ENCODE results near the gene DNAJC25. TPM values are rescaled to one million over a fixed set of nuclear protein-coding genes. Genes with fewer than 3 reads are reported as not detected.

The DNAJC25 gene
- polyA plus RNA-seq, 1 donor from 2014 or later = 20.0 TPM

DNA sequence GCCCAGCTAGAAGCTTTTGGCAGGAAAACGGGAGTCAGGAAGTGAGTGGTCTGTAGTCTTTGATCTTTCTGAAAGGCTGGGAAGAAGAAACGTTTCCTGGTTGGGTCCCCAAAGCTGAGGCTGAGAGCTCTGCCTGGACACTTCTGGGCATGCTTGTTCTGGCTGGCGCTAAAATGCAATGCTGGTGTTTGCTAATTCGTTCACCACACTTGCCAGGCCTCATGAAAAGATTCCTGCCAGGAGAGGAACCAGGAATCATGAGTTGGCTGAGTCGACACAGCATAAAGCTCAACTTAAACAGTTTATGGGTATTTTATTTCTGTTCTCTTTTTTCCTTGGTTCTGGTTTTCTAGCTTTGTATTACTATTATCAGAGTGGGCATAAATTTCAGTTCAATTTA is 21.0 kb upstream of the DNAJC25 start:
- no peaks in the 10 kb centered on the region for H3K9me3 ChIP-seq (ENCODE audit: low read length)
- no peaks in the 10 kb centered on the region for H3K79me2 ChIP-seq (replicated peaks; ENCODE audit: insufficient read depth, low read length)
- no peaks in the 10 kb centered on the region for H3K27me3 ChIP-seq (ENCODE audit: insufficient read depth, low read depth, low read length)
- H3K4me3 ChIP-seq (ENCODE audit: low read length) = no peak overlapping the region
- no peaks in the 10 kb centered on the region for H4K20me1 ChIP-seq (ENCODE audit: insufficient read depth)
- no peak overlapping the region for H3K9ac ChIP-seq (ENCODE audit: low read length)
- no peak overlapping the region for H3K4me2 ChIP-seq (ENCODE audit: low read length)
- H2AFZ ChIP-seq (ENCODE audit: low read depth, low read length) = no peak overlapping the region
- TF ChIP-seq TAF1 (IDR thresholded peaks at IDR 0.05; ENCODE audit: low read depth) (no peak), SMC3 (conservative IDR thresholded peaks at IDR 0.05; ENCODE audit: poor library complexity) (no peak), MXI1 (conservative IDR thresholded peaks at IDR 0.05; ENCODE audit: poor library complexity, severe bottlenecking) (no peak), EP300 (conservative IDR thresholded peaks at IDR 0.05; ENCODE audit: poor library complexity, severe bottlenecking) (no peak), RAD21 (conservative IDR thresholded peaks at IDR 0.05) (no peak), EZH2 (IDR thresholded peaks at IDR 0.05; ENCODE audit: borderline replicate concordance, insufficient read depth, low read length, poor library complexity, severe bottlenecking) (no peak), POLR2AphosphoS5 (IDR thresholded peaks at IDR 0.05) (no peak)
- TF ChIP-seq, protein P1, sequence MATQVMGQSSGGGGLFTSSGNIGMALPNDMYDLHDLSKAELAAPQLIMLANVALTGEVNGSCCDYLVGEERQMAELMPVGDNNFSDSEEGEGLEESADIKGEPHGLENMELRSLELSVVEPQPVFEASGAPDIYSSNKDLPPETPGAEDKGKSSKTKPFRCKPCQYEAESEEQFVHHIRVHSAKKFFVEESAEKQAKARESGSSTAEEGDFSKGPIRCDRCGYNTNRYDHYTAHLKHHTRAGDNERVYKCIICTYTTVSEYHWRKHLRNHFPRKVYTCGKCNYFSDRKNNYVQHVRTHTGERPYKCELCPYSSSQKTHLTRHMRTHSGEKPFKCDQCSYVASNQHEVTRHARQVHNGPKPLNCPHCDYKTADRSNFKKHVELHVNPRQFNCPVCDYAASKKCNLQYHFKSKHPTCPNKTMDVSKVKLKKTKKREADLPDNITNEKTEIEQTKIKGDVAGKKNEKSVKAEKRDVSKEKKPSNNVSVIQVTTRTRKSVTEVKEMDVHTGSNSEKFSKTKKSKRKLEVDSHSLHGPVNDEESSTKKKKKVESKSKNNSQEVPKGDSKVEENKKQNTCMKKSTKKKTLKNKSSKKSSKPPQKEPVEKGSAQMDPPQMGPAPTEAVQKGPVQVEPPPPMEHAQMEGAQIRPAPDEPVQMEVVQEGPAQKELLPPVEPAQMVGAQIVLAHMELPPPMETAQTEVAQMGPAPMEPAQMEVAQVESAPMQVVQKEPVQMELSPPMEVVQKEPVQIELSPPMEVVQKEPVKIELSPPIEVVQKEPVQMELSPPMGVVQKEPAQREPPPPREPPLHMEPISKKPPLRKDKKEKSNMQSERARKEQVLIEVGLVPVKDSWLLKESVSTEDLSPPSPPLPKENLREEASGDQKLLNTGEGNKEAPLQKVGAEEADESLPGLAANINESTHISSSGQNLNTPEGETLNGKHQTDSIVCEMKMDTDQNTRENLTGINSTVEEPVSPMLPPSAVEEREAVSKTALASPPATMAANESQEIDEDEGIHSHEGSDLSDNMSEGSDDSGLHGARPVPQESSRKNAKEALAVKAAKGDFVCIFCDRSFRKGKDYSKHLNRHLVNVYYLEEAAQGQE (IDR thresholded peaks at IDR 0.05; ENCODE audit: borderline replicate concordance) = no peak
- TF ChIP-seq, protein P2, sequence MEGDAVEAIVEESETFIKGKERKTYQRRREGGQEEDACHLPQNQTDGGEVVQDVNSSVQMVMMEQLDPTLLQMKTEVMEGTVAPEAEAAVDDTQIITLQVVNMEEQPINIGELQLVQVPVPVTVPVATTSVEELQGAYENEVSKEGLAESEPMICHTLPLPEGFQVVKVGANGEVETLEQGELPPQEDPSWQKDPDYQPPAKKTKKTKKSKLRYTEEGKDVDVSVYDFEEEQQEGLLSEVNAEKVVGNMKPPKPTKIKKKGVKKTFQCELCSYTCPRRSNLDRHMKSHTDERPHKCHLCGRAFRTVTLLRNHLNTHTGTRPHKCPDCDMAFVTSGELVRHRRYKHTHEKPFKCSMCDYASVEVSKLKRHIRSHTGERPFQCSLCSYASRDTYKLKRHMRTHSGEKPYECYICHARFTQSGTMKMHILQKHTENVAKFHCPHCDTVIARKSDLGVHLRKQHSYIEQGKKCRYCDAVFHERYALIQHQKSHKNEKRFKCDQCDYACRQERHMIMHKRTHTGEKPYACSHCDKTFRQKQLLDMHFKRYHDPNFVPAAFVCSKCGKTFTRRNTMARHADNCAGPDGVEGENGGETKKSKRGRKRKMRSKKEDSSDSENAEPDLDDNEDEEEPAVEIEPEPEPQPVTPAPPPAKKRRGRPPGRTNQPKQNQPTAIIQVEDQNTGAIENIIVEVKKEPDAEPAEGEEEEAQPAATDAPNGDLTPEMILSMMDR (IDR thresholded peaks at IDR 0.05; ENCODE audit: poor library complexity, severe bottlenecking) = no peak
- no peaks in the 10 kb centered on the region for H3F3A ChIP-seq (ENCODE audit: insufficient read depth, low read length, poor library complexity, severe bottlenecking)
- H3K9me2 ChIP-seq (ENCODE audit: insufficient read depth, low read length) = no peaks in the 10 kb centered on the region
- no peaks in the 10 kb centered on the region for H3K36me3 ChIP-seq (ENCODE audit: insufficient read depth, low read length)
- H3K27ac ChIP-seq (ENCODE audit: low read length) = no peak overlapping the region

DNA sequence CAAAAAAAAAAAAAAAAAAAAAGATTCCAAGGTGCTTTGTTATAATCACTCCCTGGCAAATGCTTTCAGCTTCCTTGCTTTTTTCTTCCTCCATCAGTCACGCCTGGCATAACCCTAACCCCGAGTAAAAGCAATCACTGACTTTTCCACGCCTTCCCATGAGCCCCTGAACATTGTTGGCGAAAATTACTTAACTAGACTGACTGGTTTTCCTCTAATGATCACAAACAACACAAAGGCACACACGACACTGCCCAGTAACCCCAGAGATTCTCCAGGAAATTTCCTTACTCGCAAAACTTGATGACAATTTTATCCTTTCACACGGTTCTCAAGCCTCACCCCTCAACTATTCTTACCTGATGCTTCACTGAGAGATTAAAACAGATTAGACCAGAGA is 20.3 kb upstream of the DNAJC25 start:
- H3K27ac ChIP-seq (ENCODE audit: low read length) = no peak overlapping the region
- H2AFZ ChIP-seq (ENCODE audit: low read depth, low read length) = no peak overlapping the region
- no peaks in the 10 kb centered on the region for H3K27me3 ChIP-seq (ENCODE audit: insufficient read depth, low read depth, low read length)
- no peak overlapping the region for H3K9ac ChIP-seq (ENCODE audit: low read length)
- no peaks in the 10 kb centered on the region for H4K20me1 ChIP-seq (ENCODE audit: insufficient read depth)
- H3K79me2 ChIP-seq (replicated peaks; ENCODE audit: insufficient read depth, low read length) = no peaks in the 10 kb centered on the region
- no peaks in the 10 kb centered on the region for H3K9me3 ChIP-seq (ENCODE audit: low read length)
- no peak for TF ChIP-seq RAD21 (conservative IDR thresholded peaks at IDR 0.05)
- no peak for TF ChIP-seq MXI1 (conservative IDR thresholded peaks at IDR 0.05; ENCODE audit: poor library complexity, severe bottlenecking)
- no peak for TF ChIP-seq EP300 (conservative IDR thresholded peaks at IDR 0.05; ENCODE audit: poor library complexity, severe bottlenecking)
- TF ChIP-seq EZH2 (IDR thresholded peaks at IDR 0.05; ENCODE audit: borderline replicate concordance, insufficient read depth, low read length, poor library complexity, severe bottlenecking) = no peak
- TF ChIP-seq, protein P2 (IDR thresholded peaks at IDR 0.05; ENCODE audit: poor library complexity, severe bottlenecking) = no peak
- TF ChIP-seq SMC3 (conservative IDR thresholded peaks at IDR 0.05; ENCODE audit: poor library complexity) = no peak
- TF ChIP-seq, protein P1 (IDR thresholded peaks at IDR 0.05; ENCODE audit: borderline replicate concordance) = no peak
- TF ChIP-seq TAF1 (IDR thresholded peaks at IDR 0.05; ENCODE audit: low read depth) = no peak
- no peak overlapping the region for H3K4me2 ChIP-seq (ENCODE audit: low read length)
- no peaks in the 10 kb centered on the region for H3K36me3 ChIP-seq (ENCODE audit: insufficient read depth, low read length)
- no peaks in the 10 kb centered on the region for H3F3A ChIP-seq (ENCODE audit: insufficient read depth, low read length, poor library complexity, severe bottlenecking)
- H3K4me3 ChIP-seq (ENCODE audit: low read length) = no peak overlapping the region
- no peaks in the 10 kb centered on the region for H3K9me2 ChIP-seq (ENCODE audit: insufficient read depth, low read length)
